DMS79 (cell line): ENCODE data around the gene B4GAT1.

ENCODE experiments used
- DNase-seq: peaks from one replicate; lab custom pipeline; 2025; lab: John Stamatoyannopoulos, UW

Gene B4GAT1

DNA sequence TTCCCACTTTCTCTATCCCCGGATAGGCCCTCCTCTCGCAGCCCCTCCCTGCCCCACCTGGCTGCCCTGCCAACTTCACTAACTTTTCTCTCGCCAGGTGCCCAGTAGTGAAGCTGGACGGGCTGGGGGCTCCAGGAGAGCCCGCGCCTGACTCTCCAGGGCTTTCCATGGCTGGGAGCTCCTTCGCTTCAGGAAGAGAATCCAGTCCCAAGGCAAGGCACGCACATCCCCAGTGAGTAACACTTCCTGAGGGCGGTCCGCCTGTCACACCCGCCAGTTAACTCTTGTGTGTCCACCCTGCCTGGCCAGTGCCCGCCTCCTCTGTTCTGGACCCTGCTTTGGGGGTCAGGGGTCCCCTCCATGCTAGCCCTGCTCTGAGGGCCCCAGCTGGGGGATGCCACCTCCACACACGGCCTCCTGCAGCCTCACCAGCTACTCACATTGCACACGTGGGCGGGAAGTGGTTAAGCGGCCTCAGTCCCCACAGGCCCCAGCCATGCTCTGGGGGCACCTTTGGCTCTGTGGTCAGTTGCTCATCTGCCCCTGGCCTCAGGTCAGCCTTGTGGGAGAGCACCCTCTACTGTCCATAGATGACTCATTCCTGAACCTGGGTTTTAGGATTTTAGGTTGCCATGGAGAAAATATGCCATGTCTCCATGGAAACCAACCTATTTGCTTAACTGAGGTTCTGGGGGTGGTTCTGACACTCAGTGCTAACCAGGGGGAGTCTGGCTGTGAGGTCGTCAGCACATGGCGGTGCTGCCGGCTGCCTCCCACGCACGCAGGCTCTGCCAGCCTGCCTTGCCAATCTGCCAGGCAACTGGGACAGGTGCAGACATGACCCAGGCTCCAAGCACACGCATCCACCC is 11.0 kb downstream of the B4GAT1 start, which contains the start of gene RIN1:
Gene RIN1 (minus strand): TSS at position 201 of the 869 bp plus-strand sequence. CDS start 32 bp downstream, at position 169.
- DNase-seq = no peak

DNA sequence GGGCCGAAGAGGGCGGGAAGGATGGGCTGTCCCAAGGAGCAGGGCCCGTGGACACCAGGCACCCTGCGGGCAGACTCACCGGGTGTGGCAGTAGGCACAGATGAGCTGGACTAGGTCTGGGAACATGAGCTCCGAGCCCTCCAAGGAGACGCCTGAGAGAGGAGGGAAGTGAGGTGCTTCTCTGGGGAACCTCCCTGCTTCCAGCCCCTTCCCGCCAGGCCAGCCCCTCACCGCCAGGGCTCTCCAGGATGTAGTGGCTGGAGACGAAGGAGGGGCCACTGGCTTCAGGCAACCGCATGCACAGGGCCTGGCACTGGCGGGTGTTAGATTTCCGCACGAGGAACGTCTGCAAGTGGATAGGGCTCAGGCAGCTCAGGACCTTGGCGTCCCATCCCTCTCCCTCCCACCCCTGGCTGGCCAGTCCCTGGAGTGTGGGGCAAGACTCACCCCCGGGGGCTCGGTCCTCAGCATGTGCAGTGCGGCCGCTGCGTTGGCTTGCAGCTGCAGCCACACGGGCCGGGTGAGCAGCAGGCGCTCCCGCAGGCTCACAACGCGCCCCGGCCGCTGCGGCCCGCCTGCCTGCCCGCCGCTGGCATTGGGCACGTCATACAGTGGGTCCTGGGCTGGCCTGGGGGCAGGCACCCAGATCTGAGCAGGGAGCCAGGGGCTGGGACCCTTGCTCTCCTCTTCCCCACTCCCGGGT is 11.7 kb downstream of the B4GAT1 start:
- DNase-seq = peak; percentile 9

DNA sequence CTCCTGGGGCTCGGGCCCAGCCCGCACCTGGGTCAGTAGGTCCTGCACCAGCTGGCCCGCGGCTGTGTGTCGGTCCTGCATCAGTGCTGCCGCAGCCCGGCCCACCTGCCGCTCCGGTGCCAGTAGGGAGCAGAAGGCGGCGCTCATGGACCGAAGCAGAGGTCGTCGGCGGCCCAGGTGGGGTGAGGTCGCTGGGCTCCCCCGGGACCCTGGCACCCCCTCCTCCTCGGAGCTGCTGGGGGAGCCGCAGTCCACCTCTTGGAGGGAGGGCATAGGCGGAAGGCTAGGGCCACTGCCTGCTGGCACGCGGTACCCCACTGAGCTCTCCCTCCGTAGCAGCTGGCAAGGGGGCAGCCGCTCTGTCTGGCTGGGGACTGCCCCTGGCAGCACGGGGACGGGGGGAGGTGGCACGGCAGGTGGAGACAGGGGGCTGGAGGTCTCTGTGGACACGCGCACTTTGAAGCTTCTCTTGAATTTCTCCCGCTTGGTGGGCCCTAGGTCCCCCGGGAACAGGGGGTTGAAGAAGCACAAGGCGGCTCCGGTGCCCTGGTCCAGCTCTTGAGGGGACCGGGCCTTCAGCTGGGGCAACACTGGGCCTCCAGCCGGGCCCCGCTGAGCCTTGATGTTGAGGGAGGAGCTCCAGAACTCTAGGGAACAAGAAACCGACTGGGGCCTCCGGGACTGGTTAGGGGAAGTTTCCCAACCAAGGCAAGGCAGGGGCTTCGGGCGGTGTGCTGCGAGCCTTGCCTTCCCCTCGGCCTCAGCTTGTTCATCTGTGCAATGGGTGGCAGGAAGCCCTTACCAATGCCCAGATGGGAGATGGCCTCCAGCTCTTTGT is 12.6 kb downstream of the B4GAT1 start:
- DNase-seq = no peak

DNA sequence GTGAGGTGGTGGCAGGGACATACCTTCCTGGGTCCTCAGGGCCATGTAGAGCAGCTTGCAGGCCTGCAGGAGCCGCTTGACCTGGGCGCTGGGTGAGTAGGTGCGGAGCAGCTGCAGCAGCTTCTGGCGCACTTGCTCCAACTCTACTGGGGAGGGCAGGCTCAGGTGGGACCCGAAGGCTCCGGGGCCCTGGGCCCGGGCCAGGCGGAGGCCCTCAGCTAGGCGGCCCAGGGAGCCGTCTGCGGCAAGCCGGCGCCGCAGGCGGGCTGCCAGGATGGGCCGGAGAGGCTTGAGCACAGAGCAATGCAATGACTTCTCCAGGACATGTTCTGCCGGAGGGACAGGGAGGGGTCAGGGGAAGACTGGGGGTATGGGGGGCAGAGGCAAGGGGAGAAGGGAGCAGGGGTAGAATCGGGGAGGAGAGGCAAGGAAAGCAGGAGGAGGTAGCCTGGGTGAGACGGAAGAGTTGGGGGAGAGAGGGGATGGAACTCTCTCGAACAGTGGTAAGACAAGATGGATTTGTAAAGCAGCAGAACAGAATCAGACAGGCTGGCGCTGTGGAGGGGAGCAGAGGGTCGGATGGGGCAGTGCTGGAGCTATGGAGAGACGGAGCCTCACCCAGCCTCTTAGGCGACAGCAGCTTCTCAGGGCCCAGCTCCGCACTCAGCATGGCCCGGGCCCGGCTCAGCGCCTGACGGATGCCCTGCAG is 13.4 kb downstream of the B4GAT1 start:
- no peak for DNase-seq

DNA sequence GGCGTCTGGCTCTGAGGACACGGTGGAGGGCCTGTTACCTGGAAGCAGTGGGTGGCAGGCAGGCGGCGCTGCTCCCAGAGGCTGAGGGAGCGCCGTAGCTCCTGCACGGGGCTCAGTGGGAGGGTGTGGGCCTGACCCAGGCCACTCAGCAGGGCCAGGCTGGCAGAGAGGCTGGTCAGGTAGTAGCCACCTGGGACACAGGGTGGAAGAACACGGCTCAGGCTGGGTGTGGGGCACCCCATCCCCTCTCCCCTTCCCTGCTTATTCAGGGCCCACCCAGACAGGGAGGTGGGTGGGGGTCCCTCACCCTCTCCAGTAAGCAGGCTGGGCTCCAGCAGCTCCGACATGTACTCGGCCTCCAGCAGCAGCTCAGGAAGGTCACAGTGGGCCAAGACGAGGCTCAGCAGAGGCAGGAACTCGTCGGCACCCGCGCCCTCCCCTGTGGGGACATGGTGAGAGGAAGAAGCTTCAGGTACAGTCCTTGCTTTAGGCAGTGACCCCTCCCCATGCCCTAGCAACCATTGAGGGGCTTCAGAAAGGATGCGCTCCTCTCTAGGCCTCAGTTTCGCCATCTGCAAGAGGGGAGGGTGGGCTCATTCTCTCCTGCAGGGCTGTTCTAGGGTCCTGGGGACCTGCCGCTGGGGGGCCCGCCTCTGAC is 14.1 kb downstream of the B4GAT1 start:
- no peak for DNase-seq

DNA sequence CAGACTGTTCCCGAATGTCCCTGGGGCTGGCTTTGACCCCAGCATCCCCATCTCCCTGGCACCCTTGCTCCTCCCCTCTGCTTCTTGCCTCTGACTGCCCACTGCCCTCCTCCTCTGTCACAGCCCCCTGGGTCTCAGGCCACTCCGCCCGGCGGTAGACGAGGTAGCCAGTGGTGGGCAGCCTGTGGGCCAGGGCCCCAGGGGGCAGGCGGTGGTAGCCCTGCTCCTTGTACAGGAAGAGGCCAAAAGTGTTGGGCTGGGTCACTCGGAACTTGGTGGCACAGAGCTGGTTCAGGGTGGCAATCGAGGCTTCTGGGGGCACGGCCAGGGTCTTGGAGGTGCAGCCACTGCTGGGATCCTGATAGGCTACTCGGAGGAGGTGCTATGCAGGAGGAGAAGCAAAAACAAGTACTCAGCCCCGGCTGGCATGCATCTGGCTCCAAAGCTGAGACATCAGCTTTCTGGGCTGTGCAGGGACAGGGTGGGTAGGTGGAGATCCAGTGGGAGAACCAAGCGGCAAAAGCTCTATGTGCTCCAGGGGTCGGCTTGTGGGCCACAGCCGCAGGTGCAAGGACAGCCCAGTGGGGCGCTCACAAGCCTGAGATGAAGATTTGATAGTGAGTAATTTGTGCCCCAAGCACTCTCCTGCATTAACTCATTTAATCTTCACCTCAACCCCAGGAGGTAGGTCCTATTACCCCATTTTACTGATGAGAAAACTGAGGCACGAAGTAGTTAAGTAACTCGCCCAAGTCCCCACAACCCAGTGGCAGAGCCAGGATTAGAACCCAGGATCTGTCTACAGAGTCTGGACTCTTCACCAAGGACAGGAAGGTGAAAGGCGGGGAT is 14.8 kb downstream of the B4GAT1 start:
- no peak for DNase-seq

DNA sequence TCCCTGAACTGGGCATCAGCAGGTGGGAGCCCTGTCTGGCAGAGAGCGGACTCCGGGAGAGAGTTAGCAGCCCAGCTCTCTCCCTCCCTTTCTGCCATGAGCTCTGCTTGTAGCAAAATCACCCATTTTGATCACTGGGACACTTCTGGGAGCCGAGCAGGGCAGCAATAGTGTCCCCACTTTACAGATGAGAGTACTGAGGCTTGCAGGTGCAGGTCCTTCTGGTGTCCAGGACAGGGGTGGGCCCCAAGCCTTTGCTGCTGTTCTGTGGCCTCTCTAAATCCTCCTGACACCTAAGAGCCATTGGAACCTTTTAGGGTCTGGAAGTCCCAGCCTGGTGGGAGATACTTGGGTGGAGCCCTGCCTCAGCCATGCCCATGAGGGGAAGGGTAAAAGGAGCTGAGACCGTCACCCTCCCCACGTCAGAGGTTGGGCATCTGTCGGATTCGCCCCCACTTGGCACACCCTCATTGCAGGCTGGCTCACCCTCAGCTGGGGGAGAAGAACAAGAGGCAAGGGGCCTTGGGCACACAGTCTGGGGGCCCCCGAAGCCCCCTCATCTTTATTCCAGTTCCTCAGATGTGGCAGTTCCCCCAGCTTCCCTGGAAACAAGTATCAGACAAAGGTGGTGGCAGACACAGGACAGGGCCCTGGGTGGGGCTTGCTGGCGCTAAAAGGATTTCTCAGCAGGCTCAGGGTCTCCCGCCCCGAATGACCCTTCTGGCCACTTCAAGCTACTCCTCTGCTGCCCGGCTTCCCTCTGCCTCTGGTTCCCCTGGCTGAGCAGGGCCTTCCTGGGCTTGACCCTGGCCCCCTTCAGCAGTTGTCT is 15.7 kb downstream of the B4GAT1 start:
- no peak for DNase-seq

DNA sequence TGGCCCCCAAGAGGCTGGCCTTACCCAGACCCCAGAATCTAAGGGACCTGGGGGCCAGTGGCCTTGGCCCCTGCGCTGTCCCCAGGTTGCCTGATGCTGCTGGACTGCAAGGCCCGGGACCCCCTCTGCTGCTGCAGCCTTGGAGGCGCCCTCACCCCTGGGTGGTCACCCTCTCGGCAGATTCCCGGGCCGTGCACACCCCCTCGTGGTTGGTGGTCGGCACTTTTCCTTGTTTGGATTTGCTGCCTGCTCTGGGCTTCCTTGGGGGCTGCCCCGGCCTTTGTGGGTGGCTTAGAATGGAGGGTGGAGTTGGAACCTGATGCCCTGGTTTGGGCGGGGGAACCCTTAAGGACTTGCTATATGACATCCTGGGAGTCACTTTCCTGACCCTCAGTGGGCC is 16.5 kb downstream of the B4GAT1 start:
- no peak for DNase-seq

DNA sequence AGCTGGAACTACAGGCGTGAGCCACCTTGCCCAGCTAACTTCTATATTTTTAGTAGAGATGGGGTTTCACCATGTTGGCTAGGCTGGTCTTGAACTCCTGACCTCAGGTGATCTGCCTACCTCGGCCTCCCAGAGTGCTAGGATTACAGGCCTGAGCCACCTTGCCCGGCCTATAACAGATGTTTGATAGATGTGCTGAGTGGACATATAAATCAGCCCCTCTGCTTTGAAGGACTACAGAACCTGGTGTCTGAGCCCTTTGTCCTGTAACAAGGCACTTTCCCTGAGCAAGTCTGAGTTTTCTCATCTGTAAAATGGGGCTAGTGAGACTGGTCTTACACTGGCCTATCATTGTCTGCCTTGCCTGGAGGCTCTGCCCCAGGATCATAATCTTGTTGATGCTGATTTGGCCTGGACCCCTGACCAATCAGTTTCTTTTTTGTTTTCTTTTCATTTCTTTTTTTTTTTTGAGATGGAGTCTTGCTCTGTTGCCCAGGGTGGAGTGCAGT is 18.2 kb downstream of the B4GAT1 start:
- no peak for DNase-seq

DNA sequence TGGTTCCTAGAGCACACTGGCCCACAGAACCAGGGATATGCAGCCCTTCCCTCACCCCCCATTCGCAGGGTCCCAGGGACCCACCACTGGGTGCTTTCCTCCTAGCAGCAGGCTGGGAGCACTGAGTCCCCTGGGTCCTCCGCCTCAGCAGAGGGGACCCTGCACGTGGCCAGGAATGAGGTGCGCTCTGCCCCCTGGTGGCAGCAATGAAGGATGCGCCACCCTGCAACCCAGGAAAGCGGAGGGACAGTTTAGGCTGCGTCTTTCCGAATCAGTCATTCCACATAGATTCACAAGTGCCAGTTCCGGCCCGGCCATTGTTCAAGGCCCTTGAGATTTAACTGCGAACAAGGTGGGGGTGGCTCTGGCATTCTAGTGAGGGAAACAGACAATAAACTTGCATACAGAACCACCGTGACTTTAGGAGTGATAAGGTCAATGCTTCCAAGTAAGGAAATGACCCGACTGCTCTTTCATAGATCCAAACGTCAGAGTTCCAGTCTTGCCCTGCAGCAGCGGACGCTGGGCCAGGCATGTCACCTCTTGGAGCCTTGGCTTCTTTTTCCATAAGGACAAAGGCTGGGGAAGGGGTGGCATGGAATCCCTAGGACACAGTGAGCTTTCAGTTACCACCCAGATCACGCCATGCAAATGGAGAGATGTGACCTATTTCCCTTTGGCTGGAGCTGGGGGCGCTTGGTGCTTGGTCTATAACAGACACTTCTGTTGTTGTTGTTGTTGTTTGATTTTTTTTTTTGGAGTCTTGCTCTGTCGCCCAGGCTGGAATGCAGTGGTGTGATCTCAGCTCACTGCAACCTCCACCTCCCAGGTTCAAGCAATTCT is 18.9 kb downstream of the B4GAT1 start:
- DNase-seq = peak; percentile 35

DNA sequence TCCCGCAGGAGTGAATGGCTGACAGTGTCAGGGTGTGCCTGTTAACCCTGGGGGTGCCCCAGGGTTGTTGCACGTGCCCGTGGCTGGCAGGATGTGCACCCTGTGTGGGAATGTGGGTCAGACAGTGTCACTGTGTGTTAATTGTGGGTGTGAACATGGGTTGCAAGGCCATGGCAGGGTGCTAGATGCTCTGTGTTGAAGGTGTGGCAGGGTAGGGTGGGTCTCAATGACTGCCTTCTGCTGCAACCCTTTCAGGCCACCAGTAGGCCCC is 19.5 kb downstream of the B4GAT1 start:
- no peak for DNase-seq

DNA sequence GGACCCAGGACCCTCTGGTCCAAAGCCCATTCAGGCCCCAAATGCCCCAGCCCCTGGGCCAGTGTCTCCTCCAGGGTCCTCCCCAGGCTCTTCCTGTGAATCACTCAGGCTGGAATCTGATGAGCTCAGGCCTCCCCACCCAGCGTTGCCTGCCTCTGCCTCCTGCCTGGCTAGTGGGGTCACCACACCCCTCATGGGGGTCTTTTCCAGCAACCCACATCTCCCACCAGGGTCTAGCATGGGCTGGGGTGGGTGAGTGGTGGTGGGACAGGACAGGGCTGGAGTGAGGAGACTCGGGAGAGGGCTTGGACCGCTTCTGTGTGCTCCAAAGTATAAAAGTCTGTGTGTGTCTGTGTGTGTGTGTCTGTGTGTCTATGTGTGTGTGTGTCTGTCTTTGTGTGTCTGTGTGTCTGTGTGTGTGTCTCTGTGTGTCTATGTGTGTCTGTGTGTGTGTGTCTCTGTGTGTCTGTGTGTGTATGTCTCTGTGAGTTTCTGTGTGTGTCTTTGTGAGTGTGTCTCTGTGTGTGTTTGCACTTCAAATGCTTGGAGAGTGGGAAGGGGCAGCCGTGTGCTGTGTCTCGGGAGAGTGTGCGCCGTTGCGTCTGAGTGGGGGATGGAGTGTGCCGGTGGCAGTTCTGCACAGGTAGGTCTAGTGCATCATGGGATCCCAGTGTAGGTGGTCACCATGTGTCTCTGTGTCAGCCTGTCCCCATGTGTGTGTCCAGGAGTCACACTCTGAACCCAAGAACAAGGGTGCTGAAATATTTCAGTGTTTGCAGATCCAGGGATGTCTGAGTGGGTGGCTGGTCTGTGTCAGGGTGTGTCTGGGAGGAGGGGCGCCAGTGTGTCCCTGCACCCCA is 20.0 kb downstream of the B4GAT1 start:
- no peak for DNase-seq

DNA sequence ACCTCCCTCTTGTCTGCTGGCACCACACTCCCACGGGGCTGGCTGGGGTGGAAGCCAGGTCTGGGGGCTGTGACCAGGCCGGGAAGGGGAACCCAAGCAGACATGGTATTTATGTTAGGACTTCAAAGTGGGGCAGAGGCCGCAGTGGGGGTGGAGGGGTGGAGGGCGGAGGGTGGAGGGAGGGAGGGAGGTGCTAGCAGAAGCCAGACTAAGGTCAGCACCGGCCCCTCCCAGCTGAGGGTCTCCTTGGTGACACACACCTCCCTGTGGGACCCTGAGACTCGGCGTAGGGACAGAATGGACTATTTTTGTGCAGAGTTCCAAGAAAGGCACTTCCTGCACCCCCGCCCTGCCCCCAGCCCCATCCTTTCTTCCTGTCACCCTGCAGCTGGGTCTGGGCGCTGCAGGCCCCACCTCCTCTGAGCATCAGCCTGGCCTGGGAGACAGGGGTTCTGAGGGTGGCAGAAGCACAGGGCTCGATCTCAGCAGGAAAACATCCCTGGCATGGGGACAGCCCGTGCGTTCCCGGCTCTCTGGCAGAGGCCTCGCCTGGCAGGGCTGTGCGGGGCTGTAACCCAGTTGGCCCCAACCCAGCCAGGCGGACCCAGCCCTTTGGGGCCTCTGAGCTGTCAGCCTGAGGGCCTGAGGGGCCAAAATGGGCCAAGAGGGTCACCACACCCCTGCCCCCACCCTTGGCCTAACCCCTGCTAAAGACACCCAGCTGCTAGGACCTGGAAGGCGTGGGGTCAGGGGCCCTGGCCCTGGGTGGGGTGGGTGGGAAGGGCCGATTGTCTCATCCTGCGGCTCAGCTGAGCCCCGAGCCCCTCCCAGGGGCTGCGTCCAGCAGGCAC is 20.9 kb downstream of the B4GAT1 start:
- DNase-seq = no peak

DNA sequence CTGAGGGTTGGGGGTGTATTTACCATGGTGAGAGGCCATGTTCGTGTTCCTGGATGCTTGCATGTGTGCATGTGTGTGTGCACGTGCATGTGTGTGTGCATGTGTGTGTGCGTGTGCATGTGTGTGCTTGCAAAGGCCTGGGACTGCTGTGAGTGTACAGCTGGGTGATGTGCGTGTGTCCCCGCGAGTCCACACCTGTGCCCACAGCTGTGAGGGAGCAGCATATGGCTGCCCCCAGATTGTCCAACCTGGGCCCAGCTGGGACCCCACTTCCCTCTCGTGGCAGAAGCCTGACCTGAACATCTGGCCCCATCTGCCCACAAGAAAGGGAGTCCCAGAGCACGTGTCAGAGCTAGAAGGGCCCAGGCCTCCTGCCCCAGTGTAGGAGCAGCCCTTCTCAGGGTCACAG is 22.2 kb downstream of the B4GAT1 start:
- no peak for DNase-seq

DNA sequence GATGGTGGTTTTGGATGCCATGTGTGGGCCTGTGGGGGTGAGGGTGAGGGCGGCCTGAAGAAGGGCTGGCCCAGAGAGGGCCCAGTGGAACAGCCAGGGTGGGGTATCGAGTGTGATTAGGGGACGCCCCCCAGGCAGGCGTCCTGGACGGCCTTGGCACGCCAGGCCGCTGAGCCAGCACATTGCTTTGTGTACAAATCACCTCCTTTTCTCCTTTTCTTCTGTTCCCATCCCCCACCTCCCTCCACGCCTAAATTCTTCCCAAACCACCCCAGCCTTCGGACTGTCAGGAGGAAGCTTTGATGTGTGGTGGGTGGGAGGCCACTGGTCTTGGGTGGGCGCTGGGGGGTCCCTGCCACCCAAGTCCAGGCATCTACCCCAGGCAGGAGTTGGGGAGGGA is 22.8 kb downstream of the B4GAT1 start:
- DNase-seq = no peak

DNA sequence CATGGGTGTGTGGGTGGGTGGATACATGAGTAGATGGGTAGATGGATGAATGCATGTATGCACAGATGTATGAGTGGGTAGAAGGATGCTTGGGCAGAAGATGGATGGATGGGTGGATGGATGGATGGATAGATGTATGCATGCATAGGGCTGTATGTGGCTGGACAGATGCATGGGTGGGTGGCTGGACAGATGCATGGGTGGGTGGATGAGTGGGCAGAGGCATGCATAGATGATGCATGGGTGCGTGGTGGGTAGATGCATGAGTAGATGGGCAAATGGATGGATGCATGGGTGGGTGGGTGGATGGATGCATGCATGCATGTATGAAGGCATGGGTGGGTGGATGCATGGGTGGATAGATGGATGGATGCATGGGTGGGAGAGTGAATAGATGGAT is 23.7 kb downstream of the B4GAT1 start:
- DNase-seq = no peak
